Measurements from ENCODE around the gene TMEM161A.

TMEM161A gene

DNA sequence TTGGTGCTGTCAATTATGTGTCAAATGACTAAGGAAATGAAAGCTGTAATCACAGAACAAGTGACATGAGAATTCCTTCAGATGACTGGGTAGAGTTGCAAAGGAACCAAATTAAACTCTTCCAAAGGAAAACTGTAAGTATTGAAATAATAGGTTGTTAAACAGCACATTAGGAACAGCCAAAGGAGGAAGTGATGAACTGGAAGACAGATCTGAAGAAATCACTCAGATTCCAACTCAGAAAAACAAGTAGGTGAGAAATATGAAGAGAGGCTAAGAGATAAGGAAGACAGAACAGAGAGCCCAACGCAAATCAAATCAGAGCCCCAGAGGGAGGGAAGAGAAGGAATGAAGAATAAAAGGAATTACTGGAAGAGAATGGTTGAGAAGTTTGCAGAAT, 15.4 kb downstream of the TMEM161A start:
- H2BK120ac ChIP-seq (ENCODE audit: low read depth, low read length) = no peak overlapping the region
- DNase-seq (ENCODE audit: low spot score) = no peak
- no peak overlapping the region for H2AK5ac ChIP-seq (ENCODE audit: low read depth, low read length)
- peaks cover 2 to 13% of the 10 kb centered on the region in 2 donors for H3K9me3 ChIP-seq (replicated peaks in 1 of 2; ENCODE audit: control insufficient read depth in 2 of 2, insufficient read depth in 1 of 2, low read depth in 1 of 2, low read length in 2 of 2)
- no peak overlapping the region for H3K23ac ChIP-seq (ENCODE audit: low read depth, low read length, poor library complexity)
- no peaks in the 10 kb centered on the region for H3K27me3 ChIP-seq (ENCODE audit: control insufficient read depth in 3 of 3, insufficient read depth in 3 of 3, low read depth in 1 of 3, low read length in 3 of 3)
- peaks cover 0 to 12% of the 10 kb centered on the region in 2 donors for H3K4me1 ChIP-seq (ENCODE audit: control insufficient read depth in 2 of 2, insufficient read depth in 1 of 2, low read depth in 1 of 2, low read length in 2 of 2)
- no peak overlapping the region for H3K18ac ChIP-seq (ENCODE audit: low read length)
- H3K27ac ChIP-seq (replicated peaks; ENCODE audit: low read length) = no peak overlapping the region
- H2BK12ac ChIP-seq (ENCODE audit: low read length) = no peak overlapping the region
- WGBS, 2 donors (ENCODE audit: extremely low coverage in 2 of 2, insufficient read length in 2 of 2, insufficient replicate concordance in 1 of 2) = no CpG with 5 or more reads among the region's 1 CpG
- H3K79me1 ChIP-seq (ENCODE audit: low read depth, low read length) = peaks cover 2% of the 10 kb centered on the region
- H4K91ac ChIP-seq (ENCODE audit: low read depth, low read length, poor library complexity) = no peak overlapping the region
- H3K4ac ChIP-seq (ENCODE audit: low read length) = no peak overlapping the region
- H4K8ac ChIP-seq (ENCODE audit: low read depth, low read length) = no peak overlapping the region
- H3K14ac ChIP-seq (ENCODE audit: low read length) = no peak overlapping the region
- no peak overlapping the region for H2BK15ac ChIP-seq (ENCODE audit: low read length)
- no peak overlapping the region for H3K9ac ChIP-seq (ENCODE audit: low read depth, low read length, poor library complexity)
- no peak overlapping the region for H2AFZ ChIP-seq (ENCODE audit: low read length)
- H3K4me3 ChIP-seq (ENCODE audit: low read length in 2 of 2) = no peak overlapping the region
- H3K4me2 ChIP-seq (ENCODE audit: insufficient read depth, low read length, poor library complexity, severe bottlenecking) = no peak overlapping the region
- H2BK5ac ChIP-seq (ENCODE audit: low read length) = no peak overlapping the region
- H3K36me3 ChIP-seq (replicated peaks in 1 of 2; ENCODE audit: control insufficient read depth in 2 of 2, insufficient read depth in 2 of 2, low read length in 2 of 2) = peaks cover 10 to 30% of the 10 kb centered on the region in 2 donors

DNA sequence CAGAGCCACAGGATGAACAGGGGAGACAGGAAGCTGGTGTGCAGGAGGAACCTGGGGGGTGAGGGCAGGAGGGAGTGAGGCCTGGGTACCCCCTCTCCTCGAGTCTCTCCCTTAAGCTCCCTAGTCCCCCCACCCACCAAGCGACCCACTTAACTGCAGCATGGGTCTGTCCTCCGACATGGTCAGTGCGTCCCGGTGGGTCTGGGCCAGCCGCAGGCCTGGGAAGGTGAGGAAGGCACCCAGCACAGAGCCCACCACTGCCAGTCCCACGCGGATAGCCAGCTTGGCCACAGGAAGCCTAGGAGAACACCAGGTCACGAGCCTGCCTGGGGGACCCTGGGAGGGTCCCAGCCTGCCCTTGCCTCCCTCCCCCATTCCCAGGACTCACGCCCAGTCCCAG, 16.9 kb downstream of the TMEM161A start:
- Histone ChIP-seq H3K23ac (ENCODE audit: low read depth, low read length, poor library complexity) (peak overlapping the region; percentile 29), H2BK15ac (ENCODE audit: low read length) (no peak overlapping the region), H3K9me3 (replicated peaks in 1 of 2; ENCODE audit: control insufficient read depth in 2 of 2, insufficient read depth in 1 of 2, low read depth in 1 of 2, low read length in 2 of 2) (peaks cover 4 to 13% of the 10 kb centered on the region in 2 donors), H2BK120ac (ENCODE audit: low read depth, low read length) (no peak overlapping the region), H2AFZ (ENCODE audit: low read length) (no peak overlapping the region), H2AK5ac (ENCODE audit: low read depth, low read length) (peak overlapping the region; percentile 95), H2BK5ac (ENCODE audit: low read length) (no peak overlapping the region), H3K36me3 (replicated peaks in 1 of 2; ENCODE audit: control insufficient read depth in 2 of 2, insufficient read depth in 2 of 2, low read length in 2 of 2) (peaks cover 10 to 33% of the 10 kb centered on the region in 2 donors), H3K4ac (ENCODE audit: low read length) (no peak overlapping the region), H3K27me3 (ENCODE audit: control insufficient read depth in 3 of 3, insufficient read depth in 3 of 3, low read depth in 1 of 3, low read length in 3 of 3) (no peaks in the 10 kb centered on the region), H4K91ac (ENCODE audit: low read depth, low read length, poor library complexity) (no peak overlapping the region), H3K4me3 (ENCODE audit: low read length in 2 of 2) (peak overlapping the region in 1 of 2 donors; percentile 35), H3K14ac (ENCODE audit: low read length) (no peak overlapping the region), H4K8ac (ENCODE audit: low read depth, low read length) (no peak overlapping the region), H3K27ac (replicated peaks; ENCODE audit: low read length) (no peak overlapping the region), H3K79me1 (ENCODE audit: low read depth, low read length) (peaks cover 2% of the 10 kb centered on the region), H2BK12ac (ENCODE audit: low read length) (no peak overlapping the region), H3K4me1 (ENCODE audit: control insufficient read depth in 2 of 2, insufficient read depth in 1 of 2, low read depth in 1 of 2, low read length in 2 of 2) (peaks cover 0 to 12% of the 10 kb centered on the region in 2 donors), H3K4me2 (ENCODE audit: insufficient read depth, low read length, poor library complexity, severe bottlenecking) (no peak overlapping the region), H3K18ac (ENCODE audit: low read length) (no peak overlapping the region), H3K9ac (ENCODE audit: low read depth, low read length, poor library complexity) (no peak overlapping the region)
- WGBS, 2 donors (ENCODE audit: extremely low coverage in 2 of 2, insufficient read length in 2 of 2, insufficient replicate concordance in 1 of 2) = no CpG with 5 or more reads among the region's 10 CpGs
- no peak for DNase-seq (ENCODE audit: low spot score)

DNA sequence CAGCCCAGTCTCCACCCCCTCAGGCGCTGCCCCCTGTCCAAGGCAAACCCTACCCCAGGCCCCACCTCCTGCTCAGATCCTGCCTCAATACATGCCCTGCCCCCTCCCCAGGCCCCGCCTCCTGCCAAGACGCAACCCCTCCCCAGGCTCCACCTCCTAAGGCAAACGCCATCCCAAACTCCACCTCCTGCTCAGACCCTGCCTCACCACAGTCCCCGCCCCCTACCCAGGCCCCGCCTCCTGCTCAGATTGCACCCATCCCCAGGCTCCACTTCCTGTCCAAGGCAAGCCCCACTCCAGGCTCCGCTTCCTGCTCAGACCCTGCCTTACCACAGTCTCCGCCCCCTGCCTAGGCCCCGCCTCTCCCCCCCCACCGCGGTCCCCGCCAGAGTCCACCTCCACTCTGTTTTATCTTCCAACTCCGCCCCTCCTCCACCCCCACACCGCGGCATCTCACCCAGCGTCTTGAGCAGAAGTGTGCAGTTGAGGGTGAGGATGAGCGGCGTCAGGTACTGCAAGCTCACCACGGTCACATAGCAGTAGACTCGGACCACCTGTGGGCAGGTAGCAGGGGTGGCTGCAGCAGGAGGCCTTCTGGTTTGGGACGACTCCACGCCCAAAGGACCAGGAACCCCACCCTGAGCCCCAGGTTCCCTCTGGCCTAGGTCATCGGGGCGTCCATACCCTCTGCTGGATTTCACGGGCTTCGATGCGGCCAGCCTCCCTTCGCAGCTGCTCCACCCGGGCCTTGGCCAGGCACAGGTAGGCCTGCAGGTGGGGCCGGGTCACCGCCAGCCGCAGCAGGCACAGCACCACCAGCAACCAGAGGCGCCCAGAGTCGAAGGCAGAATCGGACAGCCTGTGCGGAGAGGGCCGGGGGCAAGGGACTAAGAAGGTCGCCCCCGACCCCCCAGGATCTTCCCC, 17.7 kb downstream of the TMEM161A start:
- Histone ChIP-seq H3K79me1 (ENCODE audit: low read depth, low read length) (peaks cover 2% of the 10 kb centered on the region), H3K9ac (ENCODE audit: low read depth, low read length, poor library complexity) (peak overlapping the region; percentile 70), H4K91ac (ENCODE audit: low read depth, low read length, poor library complexity) (peak overlapping the region; percentile 87), H2BK120ac (ENCODE audit: low read depth, low read length) (no peak overlapping the region), H3K4me1 (ENCODE audit: control insufficient read depth in 2 of 2, insufficient read depth in 1 of 2, low read depth in 1 of 2, low read length in 2 of 2) (peaks cover 0 to 12% of the 10 kb centered on the region in 2 donors), H3K4ac (ENCODE audit: low read length) (no peak overlapping the region), H3K23ac (ENCODE audit: low read depth, low read length, poor library complexity) (peak overlapping the region; percentile 51), H4K8ac (ENCODE audit: low read depth, low read length) (peak overlapping the region; percentile 92), H2BK12ac (ENCODE audit: low read length) (peak overlapping the region; percentile 69), H2AFZ (ENCODE audit: low read length) (no peak overlapping the region), H3K9me3 (replicated peaks in 1 of 2; ENCODE audit: control insufficient read depth in 2 of 2, insufficient read depth in 1 of 2, low read depth in 1 of 2, low read length in 2 of 2) (peaks cover 4 to 13% of the 10 kb centered on the region in 2 donors), H3K18ac (ENCODE audit: low read length) (peak overlapping the region; percentile 79), H3K4me2 (ENCODE audit: insufficient read depth, low read length, poor library complexity, severe bottlenecking) (peak overlapping the region; percentile 66), H3K27me3 (ENCODE audit: control insufficient read depth in 3 of 3, insufficient read depth in 3 of 3, low read depth in 1 of 3, low read length in 3 of 3) (no peaks in the 10 kb centered on the region), H2BK15ac (ENCODE audit: low read length) (peak overlapping the region; percentile 96), H3K36me3 (replicated peaks in 1 of 2; ENCODE audit: control insufficient read depth in 2 of 2, insufficient read depth in 2 of 2, low read length in 2 of 2) (peaks cover 10 to 30% of the 10 kb centered on the region in 2 donors), H2AK5ac (ENCODE audit: low read depth, low read length) (peak overlapping the region; percentile 96), H2BK5ac (ENCODE audit: low read length) (peak overlapping the region; percentile 9), H3K4me3 (ENCODE audit: low read length in 2 of 2) (peak overlapping the region in 1 of 2 donors; percentile 75), H3K14ac (ENCODE audit: low read length) (peak overlapping the region; percentile 14), H3K27ac (replicated peaks; ENCODE audit: low read length) (peak overlapping the region; percentile 70)
- peak; percentile 95 for DNase-seq (ENCODE audit: low spot score)
- no CpG with 5 or more reads among the region's 39 CpGs for WGBS, 2 donors (ENCODE audit: extremely low coverage in 2 of 2, insufficient read length in 2 of 2, insufficient replicate concordance in 1 of 2)

Data from neuronal stem cell (in vitro differentiated cells).